Prostate gland (tissue), 2 donors: Measurements from ENCODE around the gene MRTO4. TPM values are rescaled to one million over a fixed set of nuclear protein-coding genes. Genes with fewer than 3 reads are reported as not detected.
"Not testable (repeated sequence)": the region's sequence is repeated elsewhere in the genome, so short reads cannot be mapped to it uniquely, and the experiment has no call there.

ENCODE experiments used
- DNase-seq: peaks from one replicate; pipeline ENCODE4 v3.0.0-alpha.2; 2019; ENCODE audit warnings: low spot score
- H3K27ac ChIP-seq, 2 donors: fragments of 200-600 bp; sonication (generic); 2 replicates each; pipeline ENCODE4 v1.5.1; 2017 to 2019
- H3K27me3 ChIP-seq: fragments of 200-600 bp; sonication (generic); replicated peaks from 2 replicates; pipeline ENCODE4 v1.5.1; 2019; ENCODE audit not compliant: insufficient read depth
- H3K36me3 ChIP-seq, 2 donors: fragments of 200-600 bp; sonication (generic); 1 replicate in 1 of 2; 2 replicates in 1 of 2; pipeline versions ENCODE4 v1.5.1 to v1.8.1; 2017 to 2019
- H3K4me1 ChIP-seq: fragments of 200-600 bp; sonication (generic); replicated peaks from 2 replicates; pipeline ENCODE4 v1.5.1; 2019
- H3K4me3 ChIP-seq, 2 donors: fragments of 200-600 bp; sonication (generic); 2 replicates each; pipeline ENCODE4 v1.5.1; 2017 to 2019
- H3K9me3 ChIP-seq: fragments of 200-600 bp; sonication (generic); 2 replicates; pipeline ENCODE4 v1.5.1; 2017
- POLR2A ChIP-seq: fragments of 450-650 bp; IDR thresholded peaks from one replicate; pipeline ENCODE4 v1.6.1; 2016; ENCODE audit warnings: antibody characterized with exemption, mild to moderate bottlenecking
- POLR2AphosphoS5 ChIP-seq: sonication (generic); formaldehyde crosslinking; IDR thresholded peaks from one replicate; pipeline ENCODE4 v1.6.1; 2017; ENCODE audit warnings: antibody characterized with exemption
- WGBS: methylation state at CpG from one replicate; pipeline ENCODE4 v1.1.5; 2018; 5-methylcytosine and 5-hydroxymethylcytosine counted together
- intact Hi-C: fragments of 100-400 bp; cut with DNase I; formaldehyde crosslinking; loops from one replicate; pipeline ENCODE4 v1.14.2; 2022
- total RNA-seq, 2 donors: library from RNA; depleted of rRNA; stranded (reverse); fragments of >200 nt; gene quantifications; one replicate each; pipeline ENCODE4 v1.1.0, GENCODE V29; 2016
- TF ChIP-seq, protein P1 (sequence below), 4 experiments: fragments of 200-600 bp in 2 of 4; fragments of 450-650 bp in 2 of 4; sonication (generic) in 2 of 4; IDR thresholded peaks; 1 replicate in 3 of 4; 2 replicates in 1 of 4; pipeline ENCODE4 v1.5.1; 2016 to 2019; ENCODE audit warnings: antibody characterized with exemption in 4 of 4, mild to moderate bottlenecking in 2 of 4, moderate library complexity in 2 of 4

MRTO4 gene
- total RNA-seq, 2 donors from 2014 or later = 20.5 to 21.9 TPM

DNA sequence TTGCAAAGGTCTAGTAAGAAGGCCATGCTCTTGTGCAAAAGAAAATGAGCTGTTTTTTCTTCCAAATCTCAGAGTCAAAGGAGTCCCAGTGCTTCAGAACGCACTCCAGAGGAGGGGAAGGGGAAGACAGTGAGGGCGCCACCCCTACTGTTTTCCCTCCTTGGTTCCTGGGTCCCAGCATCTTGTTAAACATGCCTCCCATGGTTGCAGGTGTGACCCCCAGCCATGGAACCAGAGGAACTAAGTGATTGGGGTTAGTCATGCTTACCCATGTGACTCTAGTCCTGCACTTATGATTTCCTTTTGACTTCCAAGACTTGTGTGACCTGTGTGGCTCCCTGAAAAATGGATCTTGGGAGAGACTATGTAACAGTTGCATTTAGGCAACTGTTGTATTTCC lies 43.0 kb downstream of the MRTO4 start:
- 94% methylated on average over 2 of the region's 2 CpGs for WGBS
- Histone ChIP-seq H3K4me1 (no peaks in the 10 kb centered on the region), H3K36me3 (no peaks in the 10 kb centered on the region), H3K27me3 (no peaks in the 10 kb centered on the region), H3K4me3 (no peak overlapping the region), H3K27ac (no peak overlapping the region), H3K9me3 (no peaks in the 10 kb centered on the region)
- no peak for DNase-seq
- intact Hi-C loops = no loop called here
- TF ChIP-seq POLR2A = no peak
- TF ChIP-seq, protein P1, sequence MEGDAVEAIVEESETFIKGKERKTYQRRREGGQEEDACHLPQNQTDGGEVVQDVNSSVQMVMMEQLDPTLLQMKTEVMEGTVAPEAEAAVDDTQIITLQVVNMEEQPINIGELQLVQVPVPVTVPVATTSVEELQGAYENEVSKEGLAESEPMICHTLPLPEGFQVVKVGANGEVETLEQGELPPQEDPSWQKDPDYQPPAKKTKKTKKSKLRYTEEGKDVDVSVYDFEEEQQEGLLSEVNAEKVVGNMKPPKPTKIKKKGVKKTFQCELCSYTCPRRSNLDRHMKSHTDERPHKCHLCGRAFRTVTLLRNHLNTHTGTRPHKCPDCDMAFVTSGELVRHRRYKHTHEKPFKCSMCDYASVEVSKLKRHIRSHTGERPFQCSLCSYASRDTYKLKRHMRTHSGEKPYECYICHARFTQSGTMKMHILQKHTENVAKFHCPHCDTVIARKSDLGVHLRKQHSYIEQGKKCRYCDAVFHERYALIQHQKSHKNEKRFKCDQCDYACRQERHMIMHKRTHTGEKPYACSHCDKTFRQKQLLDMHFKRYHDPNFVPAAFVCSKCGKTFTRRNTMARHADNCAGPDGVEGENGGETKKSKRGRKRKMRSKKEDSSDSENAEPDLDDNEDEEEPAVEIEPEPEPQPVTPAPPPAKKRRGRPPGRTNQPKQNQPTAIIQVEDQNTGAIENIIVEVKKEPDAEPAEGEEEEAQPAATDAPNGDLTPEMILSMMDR (IDR thresholded peaks at IDR 0.05) = no peak
- TF ChIP-seq POLR2AphosphoS5 = no peak

DNA sequence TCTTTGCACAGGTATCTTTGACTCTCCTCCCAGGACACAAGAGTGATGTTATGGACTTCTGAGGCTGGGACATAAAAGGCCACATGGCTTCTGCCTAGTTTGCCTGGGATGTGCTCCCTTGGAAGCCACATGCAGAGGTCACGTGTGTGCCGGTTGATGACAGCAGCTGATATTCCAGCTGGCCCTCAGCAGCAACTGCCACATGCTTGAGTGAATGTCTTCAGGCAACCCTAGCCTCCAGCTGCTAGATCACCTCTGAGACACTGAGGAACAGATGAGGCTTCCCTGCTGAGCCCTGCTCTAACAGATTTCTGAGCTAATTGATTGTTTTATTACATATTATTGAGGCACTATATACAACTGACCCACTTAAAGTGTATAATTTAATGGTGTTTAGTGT lies 48.6 kb downstream of the MRTO4 start:
- no peak for DNase-seq
- whole genome bisulfite sequencing = 93% methylated on average over 2 of the region's 2 CpGs
- Histone ChIP-seq H3K27me3 (no peaks in the 10 kb centered on the region), H3K9me3 (no peaks in the 10 kb centered on the region), H3K4me1 (no peaks in the 10 kb centered on the region), H3K27ac (no peak overlapping the region), H3K4me3 (no peak overlapping the region), H3K36me3 (peaks cover 0 to 6% of the 10 kb centered on the region in 2 donors)
- intact Hi-C loops = no loop called here
- TF ChIP-seq POLR2A (no peak), POLR2AphosphoS5 (no peak)
- TF ChIP-seq, protein P1 (IDR thresholded peaks at IDR 0.05) = no peak

DNA sequence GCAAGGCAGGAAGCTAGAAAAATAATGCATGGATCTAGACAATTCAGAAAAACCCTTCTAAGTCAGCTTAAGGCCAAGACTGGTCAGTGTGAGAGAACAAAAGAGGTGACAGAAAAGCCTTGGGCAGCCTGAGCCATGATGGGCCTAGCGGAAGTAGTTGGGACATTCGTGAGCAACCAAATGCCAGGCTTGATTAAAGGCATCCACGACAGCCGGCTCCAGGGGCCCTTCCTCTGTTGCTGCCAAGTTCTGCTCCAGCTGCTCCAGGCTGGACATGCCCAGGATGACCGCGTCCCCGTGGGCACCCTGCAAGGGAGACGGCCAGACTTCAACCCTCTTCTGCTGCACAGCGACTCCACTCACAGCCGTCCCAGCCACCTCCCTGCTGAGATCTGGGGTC lies 52.5 kb downstream of the MRTO4 start:
- intact Hi-C loops = not testable (repeated sequence)

DNA sequence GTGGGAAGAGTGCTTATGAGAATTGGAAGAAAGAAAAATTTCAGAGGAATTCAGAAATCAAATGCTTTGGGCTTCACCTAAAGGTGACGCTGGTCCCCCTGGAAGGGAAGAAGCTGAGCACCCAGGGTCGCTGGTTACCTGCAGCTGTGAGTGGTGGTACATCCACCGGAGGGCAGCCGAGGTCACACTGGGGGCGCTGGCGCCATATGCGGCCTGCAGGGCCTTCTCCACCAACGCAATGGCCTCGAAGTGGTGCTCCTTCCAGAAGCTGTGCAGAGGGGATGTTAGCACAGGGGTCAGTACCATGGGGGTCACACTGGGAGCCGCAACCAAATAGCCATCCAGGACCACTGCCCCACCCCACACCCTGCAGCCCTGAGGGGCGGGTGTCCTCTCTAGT lies 54.3 kb downstream of the MRTO4 start:
- TF ChIP-seq POLR2AphosphoS5 (no peak), POLR2A (no peak)
- TF ChIP-seq, protein P1 (IDR thresholded peaks at IDR 0.05) = no peak
- no peaks in the 10 kb centered on the region for H3K4me1 ChIP-seq
- no peak overlapping the region for H3K27ac ChIP-seq
- H3K27me3 ChIP-seq = no peaks in the 10 kb centered on the region
- DNase-seq = no peak
- WGBS = 94% methylated on average over 11 of the region's 11 CpGs
- intact Hi-C loops = no loop called here
- no peak overlapping the region for H3K4me3 ChIP-seq
- H3K36me3 ChIP-seq = peaks cover 6 to 9% of the 10 kb centered on the region in 2 donors
- no peaks in the 10 kb centered on the region for H3K9me3 ChIP-seq

More for the DNA sequence above, 52.5 kb downstream of the MRTO4 start:
- DNase-seq, H3K36me3 ChIP-seq, H3K4me3 ChIP-seq, H3K4me1 ChIP-seq, H3K27me3 ChIP-seq, H3K27ac ChIP-seq, H3K9me3 ChIP-seq: not testable (repeated sequence)
- WGBS = 93% methylated on average over 10 of the region's 10 CpGs

DNA sequence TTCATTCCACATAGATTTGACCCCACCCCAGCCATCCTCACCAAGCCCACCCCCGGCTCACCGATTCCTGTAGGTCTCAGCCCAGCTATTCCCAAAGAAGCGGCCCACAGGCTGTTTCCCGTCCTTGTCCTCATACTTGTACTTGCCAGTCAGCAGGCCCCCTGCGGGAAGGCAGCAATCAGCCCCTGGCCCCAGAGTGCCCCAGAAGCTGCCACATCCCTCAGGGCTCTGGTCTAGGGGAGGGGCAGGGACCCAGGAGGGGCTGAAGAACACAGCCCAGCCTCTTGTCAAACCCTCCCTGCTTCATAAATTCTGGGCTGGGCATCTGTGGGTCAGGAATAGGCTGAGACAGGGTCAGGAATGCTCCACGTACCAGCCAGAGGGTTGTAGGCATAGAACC lies 55.3 kb downstream of the MRTO4 start:
- DNase-seq = no peak
- intact Hi-C loops = no loop called here
- TF ChIP-seq POLR2AphosphoS5 = no peak
- TF ChIP-seq, protein P1 (IDR thresholded peaks at IDR 0.05) = no peak
- no peak for TF ChIP-seq POLR2A
- Histone ChIP-seq H3K27me3 (no peaks in the 10 kb centered on the region), H3K4me3 (no peak overlapping the region), H3K27ac (no peak overlapping the region), H3K9me3 (no peaks in the 10 kb centered on the region), H3K4me1 (no peaks in the 10 kb centered on the region), H3K36me3 (peaks cover 6 to 9% of the 10 kb centered on the region in 2 donors)
- WGBS = 91% methylated on average over 6 of the region's 6 CpGs
